NT2/D1 (cell line): ENCODE measurements around the gene TMED10.

Source experiments
- DNase-seq: peaks from one replicate; pipeline ENCODE4 v3.0.0-alpha.2; 2011; ENCODE audit warnings: low read depth, low spot score
- H3K27me3 ChIP-seq: 2 replicates; pipeline ENCODE4 v1.6.0; 2011; ENCODE audit warnings: mild to moderate bottlenecking; ENCODE audit not compliant: insufficient read length, insufficient read depth
- H3K36me3 ChIP-seq: 2 replicates; pipeline ENCODE4 v1.6.1; 2011; ENCODE audit warnings: mild to moderate bottlenecking, low read length, mixed read lengths; ENCODE audit not compliant: insufficient read depth, insufficient read length
- H3K4me1 ChIP-seq: 2 replicates; pipeline ENCODE4 v1.5.1; 2011; ENCODE audit not compliant: insufficient read depth, insufficient read length
- H3K4me3 ChIP-seq: 2 replicates; pipeline ENCODE4 v1.5.1; 2011; ENCODE audit warnings: low read depth; ENCODE audit not compliant: insufficient read length
- H3K9ac ChIP-seq: 2 replicates; pipeline ENCODE4 v1.6.0; 2011; ENCODE audit warnings: low read depth; ENCODE audit not compliant: insufficient read length
- H3K9me3 ChIP-seq: 2 replicates; pipeline ENCODE4 v1.5.1; 2011; ENCODE audit warnings: mild to moderate bottlenecking, low read length; ENCODE audit not compliant: insufficient read depth
- SUZ12 ChIP-seq: IDR thresholded peaks from 2 replicates; pipeline ENCODE4 v1.6.1; 2011; ENCODE audit not compliant: insufficient read length, insufficient read depth; ENCODE audit errors: extremely low read depth
- YY1 ChIP-seq: IDR thresholded peaks from 2 replicates; pipeline ENCODE4 v1.6.1; 2011; ENCODE audit not compliant: insufficient read length, insufficient read depth
- ZNF274 ChIP-seq: IDR thresholded peaks from 2 replicates; pipeline ENCODE4 v1.6.1; 2011; ENCODE audit warnings: mild to moderate bottlenecking, low read depth, low read length

The TMED10 gene

DNA sequence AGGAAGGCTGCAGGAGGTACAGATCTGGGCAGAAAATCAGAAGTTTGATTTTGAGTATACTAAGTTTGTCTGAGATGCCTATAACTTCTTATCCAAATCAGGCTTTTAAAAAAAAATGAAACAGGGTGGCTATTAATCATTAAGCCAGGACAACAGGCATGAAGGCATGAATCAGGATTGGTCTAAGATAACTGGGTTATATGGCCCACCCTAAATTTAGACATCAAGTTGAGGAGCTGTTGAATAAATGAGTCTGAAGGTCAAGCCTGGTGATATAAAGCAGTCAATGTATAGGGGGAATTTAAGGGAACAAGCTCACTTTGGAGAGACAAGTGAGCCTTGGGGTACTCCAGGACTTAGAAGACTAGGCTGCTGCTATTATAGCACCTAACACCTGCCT lies 78.2 kb downstream of the TMED10 start:
- TF ChIP-seq SUZ12 (no peak), ZNF274 (no peak), YY1 (no peak)
- no peak for DNase-seq
- H3K4me3 ChIP-seq, result no peak overlapping the region
- H3K9ac ChIP-seq, result no peak overlapping the region
- peaks cover 67% of the 10 kb centered on the region for H3K36me3 ChIP-seq
- no peaks in the 10 kb centered on the region for H3K9me3 ChIP-seq
- H3K4me1 ChIP-seq, result no peaks in the 10 kb centered on the region
- H3K27me3 ChIP-seq, result no peaks in the 10 kb centered on the region

DNA sequence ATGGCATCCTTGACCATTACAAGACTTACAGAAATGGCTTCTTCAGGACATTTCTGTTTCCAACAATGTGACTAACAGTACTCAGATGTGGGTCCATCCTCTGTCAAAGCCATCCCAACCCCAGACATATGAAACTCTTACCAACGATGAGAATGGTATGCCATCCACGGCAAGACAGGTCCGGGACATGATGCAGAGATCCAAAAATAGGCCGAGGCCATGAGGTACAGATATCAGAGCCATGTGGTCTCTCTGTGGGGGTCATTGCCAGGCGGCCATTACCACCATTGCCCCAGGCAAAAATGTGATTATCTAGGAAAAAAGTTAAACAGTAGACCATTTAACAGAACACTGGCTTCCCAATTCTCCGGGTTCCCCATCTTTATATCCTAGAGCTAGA lies 79.5 kb downstream of the TMED10 start:
- Histone ChIP-seq H3K27me3 (no peaks in the 10 kb centered on the region), H3K9ac (no peak overlapping the region), H3K9me3 (no peaks in the 10 kb centered on the region), H3K36me3 (peaks cover 67% of the 10 kb centered on the region), H3K4me1 (no peaks in the 10 kb centered on the region), H3K4me3 (no peak overlapping the region)
- no peak for DNase-seq
- TF ChIP-seq SUZ12 (no peak), ZNF274 (no peak), YY1 (no peak)

DNA sequence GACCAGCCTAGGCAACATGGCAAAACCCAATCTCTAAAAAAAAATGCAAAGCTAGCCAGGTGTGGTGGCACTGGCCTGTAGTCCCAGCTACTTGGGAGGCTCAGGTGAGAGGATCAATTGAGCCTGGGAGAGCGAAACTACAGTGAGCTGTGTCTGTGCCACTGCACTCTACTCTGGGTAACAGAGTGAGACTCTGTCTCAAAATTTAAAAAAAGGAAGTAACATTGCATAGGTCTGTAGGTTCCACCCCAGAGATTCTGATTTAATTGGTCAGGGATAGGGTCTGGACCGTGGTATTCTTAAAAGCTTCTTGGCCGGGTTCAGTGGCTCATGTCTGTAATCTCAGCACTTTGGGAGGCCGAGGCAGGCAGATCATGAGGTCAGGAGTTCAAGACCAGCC lies 80.7 kb downstream of the TMED10 start:
- Histone ChIP-seq H3K4me3 (no peak overlapping the region), H3K27me3 (no peaks in the 10 kb centered on the region), H3K9ac (no peak overlapping the region), H3K4me1 (no peaks in the 10 kb centered on the region), H3K36me3 (peaks cover 64% of the 10 kb centered on the region), H3K9me3 (no peaks in the 10 kb centered on the region)
- no peak for DNase-seq
- TF ChIP-seq YY1 (no peak), ZNF274 (no peak), SUZ12 (no peak)

DNA sequence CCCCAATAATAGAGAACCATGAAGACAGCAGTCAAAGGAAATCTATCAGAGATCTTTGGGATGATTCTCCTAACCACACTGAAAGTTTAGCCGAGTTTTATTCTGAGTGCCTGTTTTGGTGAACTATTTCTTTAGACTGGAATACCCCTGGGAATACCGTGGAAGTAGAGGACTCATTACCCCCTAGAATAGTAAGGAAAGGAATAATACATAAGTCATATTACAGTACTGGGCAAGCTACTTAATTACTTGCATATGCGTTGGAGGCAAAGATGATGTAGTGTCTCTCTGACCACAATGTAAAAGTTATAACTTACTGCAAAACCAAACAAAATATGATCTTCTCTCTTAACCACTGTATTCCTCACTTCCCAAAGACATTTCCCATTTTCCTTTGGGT lies 81.5 kb downstream of the TMED10 start:
- H3K9ac ChIP-seq, result no peak overlapping the region
- DNase-seq, result no peak
- H3K36me3 ChIP-seq, result peaks cover 70% of the 10 kb centered on the region
- no peaks in the 10 kb centered on the region for H3K4me1 ChIP-seq
- no peaks in the 10 kb centered on the region for H3K27me3 ChIP-seq
- no peak overlapping the region for H3K4me3 ChIP-seq
- H3K9me3 ChIP-seq, result no peaks in the 10 kb centered on the region
- TF ChIP-seq SUZ12 (no peak), ZNF274 (no peak), YY1 (no peak)

DNA sequence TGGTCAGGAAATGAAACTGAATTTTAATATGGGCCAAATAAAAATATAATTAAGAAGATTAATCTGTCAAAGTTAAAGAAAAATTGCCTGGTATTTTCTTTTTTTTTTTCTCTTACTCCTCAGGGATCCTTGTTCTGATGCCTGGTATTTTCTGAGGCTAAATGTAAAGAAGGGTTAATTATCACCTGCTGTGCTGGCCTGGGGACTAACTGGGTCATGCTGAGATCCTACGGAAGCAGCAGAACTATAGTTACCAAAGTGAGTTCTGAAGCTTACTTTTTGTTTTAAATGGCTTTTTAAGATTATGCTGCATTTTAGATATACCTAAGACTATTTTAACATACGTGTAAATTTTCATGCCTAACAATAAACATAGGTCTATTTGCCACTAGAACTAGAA lies 83.7 kb downstream of the TMED10 start:
- Histone ChIP-seq H3K27me3 (no peaks in the 10 kb centered on the region), H3K4me1 (no peaks in the 10 kb centered on the region), H3K9me3 (no peaks in the 10 kb centered on the region), H3K36me3 (peaks cover 68% of the 10 kb centered on the region), H3K9ac (no peak overlapping the region), H3K4me3 (no peak overlapping the region)
- TF ChIP-seq SUZ12, result no peak
- TF ChIP-seq ZNF274, result no peak
- TF ChIP-seq YY1, result no peak
- no peak for DNase-seq

DNA sequence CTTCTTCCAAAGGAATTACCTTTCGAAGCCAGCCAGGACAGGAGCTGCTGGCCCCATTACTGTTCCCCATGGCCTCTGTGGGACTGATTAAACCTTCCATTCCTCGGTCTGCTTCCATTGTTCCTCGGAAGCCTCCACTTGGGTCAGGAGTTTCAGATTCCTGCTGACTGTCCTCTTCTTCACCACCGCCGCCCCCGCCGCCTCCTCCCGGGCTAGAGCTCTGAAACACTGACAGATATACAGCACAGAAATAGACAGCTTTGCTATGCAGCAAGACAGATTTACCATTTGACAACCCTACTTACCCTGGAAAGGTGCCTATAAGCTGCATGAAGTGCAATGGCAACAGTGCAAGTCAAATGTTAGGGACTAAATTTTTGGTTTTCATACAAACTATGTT lies 85.2 kb downstream of the TMED10 start:
- Histone ChIP-seq H3K27me3 (no peaks in the 10 kb centered on the region), H3K9ac (no peak overlapping the region), H3K9me3 (no peaks in the 10 kb centered on the region), H3K4me3 (no peak overlapping the region), H3K36me3 (peaks cover 68% of the 10 kb centered on the region), H3K4me1 (no peaks in the 10 kb centered on the region)
- DNase-seq, result no peak
- no peak for TF ChIP-seq ZNF274
- no peak for TF ChIP-seq YY1
- no peak for TF ChIP-seq SUZ12

DNA sequence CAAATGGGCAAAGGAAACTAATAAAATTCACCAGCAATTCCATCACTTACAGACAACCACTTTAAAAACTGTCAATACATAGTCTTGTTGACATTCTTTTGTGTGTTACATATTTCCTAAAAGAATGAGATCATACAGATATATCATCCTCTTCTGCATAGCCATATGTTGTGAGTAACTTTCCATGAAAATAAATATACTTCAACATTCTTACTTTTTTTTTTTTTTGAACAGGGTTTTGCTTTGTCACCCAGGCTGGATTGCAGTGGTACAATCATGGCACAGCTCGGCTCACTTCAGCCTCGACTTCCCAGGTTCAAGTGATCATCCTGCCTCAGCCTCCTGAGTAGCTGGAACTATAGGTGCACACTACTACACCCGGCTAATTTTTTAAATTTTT lies 86.1 kb downstream of the TMED10 start:
- Histone ChIP-seq H3K9ac (no peak overlapping the region), H3K9me3 (no peaks in the 10 kb centered on the region), H3K4me1 (no peaks in the 10 kb centered on the region), H3K36me3 (peaks cover 66% of the 10 kb centered on the region), H3K27me3 (no peaks in the 10 kb centered on the region), H3K4me3 (no peak overlapping the region)
- no peak for DNase-seq
- no peak for TF ChIP-seq YY1
- TF ChIP-seq SUZ12, result no peak
- TF ChIP-seq ZNF274, result no peak
